ENCODE measurements around the gene RIC3.

The RIC3 gene

DNA sequence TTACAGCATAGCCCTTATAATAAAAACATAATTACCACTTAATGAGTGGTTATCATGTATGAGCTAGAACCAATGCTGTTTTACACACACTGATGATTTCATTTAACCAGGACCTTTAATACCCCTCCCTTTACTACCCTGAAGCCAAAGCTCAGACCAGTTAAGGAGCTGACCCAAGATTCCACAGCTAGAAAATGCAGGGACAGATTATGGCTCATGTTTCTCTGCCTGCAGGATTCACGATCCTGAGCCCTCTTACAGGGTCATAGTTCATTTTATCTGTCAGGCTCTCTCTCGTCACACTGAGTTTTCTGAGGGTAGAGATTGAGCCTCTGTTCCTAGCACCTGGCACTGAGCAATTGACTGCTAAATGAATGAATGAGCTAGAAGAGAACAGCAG, 60.4 kb downstream of the RIC3 start:
- no peak for DNase-seq (ENCODE audit: low read depth)

GRCh38 chr11:8107642-8108041, 61.2 kb downstream of the RIC3 start:
- no peak for TF ChIP-seq CTCF (IDR thresholded peaks at IDR 0.05; ENCODE audit: low read depth, low read length)
- TF ChIP-seq POLR2A (IDR thresholded peaks at IDR 0.05; ENCODE audit: extremely low read depth, insufficient read length): no peak
- TF ChIP-seq MYC (IDR thresholded peaks at IDR 0.05; ENCODE audit: low read depth, low read length): no peak
- TF ChIP-seq MAX (IDR thresholded peaks at IDR 0.05; ENCODE audit: low read depth, low read length): no peak
- no peak overlapping the region for H3K4me3 ChIP-seq (ENCODE audit: low read depth, low read length)

More for the DNA sequence above, 60.4 kb downstream of the RIC3 start:
- H3K4me3 ChIP-seq (ENCODE audit: low read depth, low read length): no peak overlapping the region
- TF ChIP-seq CTCF (IDR thresholded peaks at IDR 0.05; ENCODE audit: low read depth, low read length) (no peak), MAX (IDR thresholded peaks at IDR 0.05; ENCODE audit: low read depth, low read length) (no peak), MYC (IDR thresholded peaks at IDR 0.05; ENCODE audit: low read depth, low read length) (no peak), POLR2A (IDR thresholded peaks at IDR 0.05; ENCODE audit: extremely low read depth, insufficient read length) (no peak)

GRCh38 chr11:8106679-8107078, 62.1 kb downstream of the RIC3 start:
- H3K4me3 ChIP-seq (ENCODE audit: low read depth, low read length): no peak overlapping the region
- TF ChIP-seq CTCF (IDR thresholded peaks at IDR 0.05; ENCODE audit: low read depth, low read length): no peak
- no peak for TF ChIP-seq MYC (IDR thresholded peaks at IDR 0.05; ENCODE audit: low read depth, low read length)
- no peak for TF ChIP-seq MAX (IDR thresholded peaks at IDR 0.05; ENCODE audit: low read depth, low read length)
- TF ChIP-seq POLR2A (IDR thresholded peaks at IDR 0.05; ENCODE audit: extremely low read depth, insufficient read length): no peak
- no peak for DNase-seq (ENCODE audit: low read depth)

More at GRCh38 chr11:8107642-8108041, 61.2 kb downstream of the RIC3 start:
- no peak for DNase-seq (ENCODE audit: low read depth)

DNA sequence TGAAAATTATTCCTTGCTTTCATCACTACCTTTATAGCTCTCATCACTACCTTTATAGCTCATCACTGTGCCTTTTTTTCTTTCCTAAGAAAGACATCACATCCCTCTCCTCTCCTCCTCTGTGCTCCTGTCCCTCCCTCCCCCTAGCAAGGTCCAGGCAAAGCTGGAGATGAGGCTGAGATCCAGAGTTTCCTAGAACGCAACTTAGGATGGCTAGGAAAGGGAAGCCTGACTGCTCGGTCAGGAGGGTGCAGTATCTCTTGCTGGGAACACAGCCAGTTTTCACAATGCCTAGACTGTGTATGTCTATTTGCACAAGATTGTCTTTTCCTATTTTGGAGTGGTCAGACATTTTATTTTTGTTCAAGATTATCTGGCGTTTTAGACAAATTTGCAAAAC, 63.2 kb downstream of the RIC3 start:
- H3K4me3 ChIP-seq (ENCODE audit: low read depth, low read length): no peak overlapping the region
- no peak for DNase-seq (ENCODE audit: low read depth)
- TF ChIP-seq CTCF (IDR thresholded peaks at IDR 0.05; ENCODE audit: low read depth, low read length): no peak
- no peak for TF ChIP-seq MYC (IDR thresholded peaks at IDR 0.05; ENCODE audit: low read depth, low read length)
- no peak for TF ChIP-seq MAX (IDR thresholded peaks at IDR 0.05; ENCODE audit: low read depth, low read length)
- TF ChIP-seq POLR2A (IDR thresholded peaks at IDR 0.05; ENCODE audit: extremely low read depth, insufficient read length): no peak

DNA sequence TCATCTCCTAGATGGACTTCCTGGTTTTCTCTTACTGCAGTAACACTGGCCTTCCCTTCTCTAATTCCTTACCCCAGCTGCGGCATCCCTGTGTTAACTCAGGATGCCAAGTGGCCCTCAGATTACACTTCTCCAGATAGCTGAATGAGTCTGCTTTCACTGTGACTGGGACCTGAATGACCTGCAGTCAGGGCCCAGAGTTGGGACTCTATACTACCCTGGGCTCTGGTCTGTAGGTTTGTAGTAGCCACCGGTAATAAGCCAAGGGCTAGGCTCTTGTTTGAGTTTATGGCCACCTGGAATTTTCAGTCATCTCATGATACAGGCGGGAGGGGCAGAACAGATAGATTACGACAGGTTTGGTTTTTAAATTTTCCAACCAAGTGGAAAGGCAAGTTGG, 63.7 kb downstream of the RIC3 start:
- TF ChIP-seq MAX (IDR thresholded peaks at IDR 0.05; ENCODE audit: low read depth, low read length): no peak
- TF ChIP-seq POLR2A (IDR thresholded peaks at IDR 0.05; ENCODE audit: extremely low read depth, insufficient read length): no peak
- TF ChIP-seq CTCF (IDR thresholded peaks at IDR 0.05; ENCODE audit: low read depth, low read length): no peak
- TF ChIP-seq MYC (IDR thresholded peaks at IDR 0.05; ENCODE audit: low read depth, low read length): no peak
- DNase-seq (ENCODE audit: low read depth): no peak
- H3K4me3 ChIP-seq (ENCODE audit: low read depth, low read length): no peak overlapping the region

- H3K4me3 ChIP-seq (ENCODE audit: low read depth, low read length): no peak overlapping the region
- TF ChIP-seq CTCF (IDR thresholded peaks at IDR 0.05; ENCODE audit: low read depth, low read length) (no peak), POLR2A (IDR thresholded peaks at IDR 0.05; ENCODE audit: extremely low read depth, insufficient read length) (no peak), MYC (IDR thresholded peaks at IDR 0.05; ENCODE audit: low read depth, low read length) (no peak), MAX (IDR thresholded peaks at IDR 0.05; ENCODE audit: low read depth, low read length) (no peak)
- DNase-seq (ENCODE audit: low read depth): no peak
Observed at GRCh38 chr11:8103909-8104308, 64.9 kb downstream of the RIC3 start.

Data from NB4 (cell line).